Inflammatory macrophage (primary cell): ENCODE measurements around the gene PTPRR.
"Not testable (repeated sequence)": the region's sequence is repeated elsewhere in the genome, so short reads cannot be mapped to it uniquely, and the experiment has no call there.

Experiments used
- DNase-seq, 2 donors: peaks; one replicate each; pipeline ENCODE4 v3.0.0-alpha.2; 2020 to 2022

The PTPRR gene

GRCh38 chr12:70838127-70838526 is 82.4 kb downstream of the PTPRR start:
- no peak for DNase-seq

DNA sequence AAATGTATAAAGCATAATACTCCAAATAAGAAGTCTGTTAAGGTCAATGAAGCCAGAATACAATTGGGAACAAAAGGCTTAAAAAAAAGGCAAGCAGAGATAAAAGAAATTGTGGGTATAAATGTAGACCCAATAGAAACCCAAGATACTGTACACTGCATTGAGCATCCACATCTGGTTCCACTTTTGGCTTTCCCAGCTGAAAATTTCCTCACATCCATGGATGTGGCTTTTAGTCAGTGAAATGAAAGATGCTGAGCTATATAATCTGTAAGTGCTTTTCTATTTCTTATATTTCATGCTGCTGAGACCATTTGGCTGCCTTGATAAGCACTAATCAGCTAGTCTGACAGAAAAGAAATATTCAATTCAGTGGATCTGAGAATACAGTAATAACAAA is 83.5 kb downstream of the PTPRR start:
- DNase-seq: no peak

GRCh38 chr12:70835948-70836347 is 84.6 kb downstream of the PTPRR start:
- no peak for DNase-seq

DNA sequence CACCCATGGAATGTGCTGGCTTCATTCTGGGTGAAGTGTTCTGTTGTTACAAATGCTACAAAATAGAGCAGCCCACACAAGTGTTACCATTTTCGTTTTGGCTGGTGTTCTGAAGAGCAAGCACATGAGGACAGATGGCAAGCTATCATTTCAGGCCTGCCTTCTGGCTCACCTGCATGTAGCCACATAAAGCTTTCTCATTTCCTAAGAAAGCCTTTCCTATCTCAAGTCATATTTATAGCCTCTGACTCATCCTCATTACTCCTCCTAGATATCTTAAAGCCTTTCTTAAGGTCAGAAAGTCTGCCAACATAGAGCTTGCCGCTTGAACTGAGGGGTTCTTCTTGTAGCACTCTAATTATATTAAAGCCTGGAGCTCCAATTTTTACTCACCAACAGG is 89.0 kb downstream of the PTPRR start:
- DNase-seq: no peak

GRCh38 chr12:70830221-70831061 is 90.1 kb downstream of the PTPRR start:
- DNase-seq: no peak

- no peak for DNase-seq
Measured at GRCh38 chr12:70829070-70829469, 91.5 kb downstream of the PTPRR start.

GRCh38 chr12:70828351-70828750 is 92.2 kb downstream of the PTPRR start:
- no peak for DNase-seq

GRCh38 chr12:70826156-70826555 is 94.4 kb downstream of the PTPRR start:
- DNase-seq: no peak

- no peak for DNase-seq
Measured at GRCh38 chr12:70824511-70824910, 96.0 kb downstream of the PTPRR start.

- DNase-seq: no peak
Measured at GRCh38 chr12:70823182-70823976, 97.2 kb downstream of the PTPRR start.

- DNase-seq: no peak
Measured at GRCh38 chr12:70822412-70822811, 98.1 kb downstream of the PTPRR start.

DNA sequence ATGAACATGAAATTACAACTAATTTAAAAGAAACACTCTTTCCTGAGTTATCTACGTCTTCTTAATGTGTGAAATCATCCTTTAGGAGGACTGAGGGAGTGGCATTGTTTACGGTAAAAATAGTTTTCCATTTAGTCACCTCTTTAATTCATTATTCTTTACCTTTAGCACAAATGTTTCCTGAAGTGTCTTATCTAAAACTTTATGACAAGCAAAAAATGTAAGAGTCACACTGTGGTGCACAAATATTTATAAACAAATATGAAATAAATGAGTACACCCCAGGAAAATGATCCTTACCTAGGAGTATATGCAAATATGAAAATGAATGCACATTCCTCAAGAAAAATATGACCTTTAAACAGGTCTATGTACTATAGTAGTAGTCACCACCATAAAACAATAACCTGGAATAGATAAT is 104.6 kb downstream of the PTPRR start:
- DNase-seq: no peak

DNA sequence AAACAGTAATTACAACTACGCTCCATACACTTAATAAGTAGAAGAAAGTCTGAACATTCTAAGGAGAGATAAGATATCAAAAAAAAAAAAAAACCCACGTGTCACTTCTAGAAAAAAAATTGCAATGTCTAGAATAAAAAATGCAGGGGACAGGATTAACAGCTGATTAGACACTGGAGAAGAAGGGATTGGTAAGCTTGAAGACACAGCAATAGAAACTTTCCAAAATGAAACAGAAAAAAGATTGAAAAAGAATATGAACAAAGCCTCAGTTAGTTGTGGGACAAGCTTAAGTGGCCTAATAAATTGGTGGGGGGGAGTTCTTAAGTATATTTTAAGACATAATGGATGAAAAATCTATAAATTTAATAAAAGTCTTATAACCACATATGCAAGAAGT is 105.5 kb downstream of the PTPRR start:
- no peak for DNase-seq

DNA sequence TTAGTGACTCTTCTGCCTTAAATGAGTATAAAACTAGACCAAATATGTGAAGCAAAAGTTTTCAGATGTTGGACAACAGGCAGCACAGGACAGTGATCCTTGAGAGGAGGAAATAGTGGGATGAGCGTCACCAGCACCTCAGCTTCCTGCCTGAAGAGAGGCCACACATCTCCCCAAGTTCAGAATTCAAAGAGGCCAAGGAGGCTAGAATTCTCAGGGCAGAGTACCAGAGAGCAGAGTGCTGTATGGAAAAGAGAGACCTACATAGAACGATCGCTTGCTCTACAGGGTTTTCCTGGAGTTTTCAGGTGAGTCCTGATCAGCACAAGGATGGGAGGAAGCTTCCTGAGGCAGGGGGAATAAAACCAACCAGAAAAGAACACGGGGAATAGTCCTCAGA is 107.0 kb downstream of the PTPRR start:
- no peak for DNase-seq

- no peak for DNase-seq
Measured at GRCh38 chr12:70812136-70812535, 108.4 kb downstream of the PTPRR start.

DNA sequence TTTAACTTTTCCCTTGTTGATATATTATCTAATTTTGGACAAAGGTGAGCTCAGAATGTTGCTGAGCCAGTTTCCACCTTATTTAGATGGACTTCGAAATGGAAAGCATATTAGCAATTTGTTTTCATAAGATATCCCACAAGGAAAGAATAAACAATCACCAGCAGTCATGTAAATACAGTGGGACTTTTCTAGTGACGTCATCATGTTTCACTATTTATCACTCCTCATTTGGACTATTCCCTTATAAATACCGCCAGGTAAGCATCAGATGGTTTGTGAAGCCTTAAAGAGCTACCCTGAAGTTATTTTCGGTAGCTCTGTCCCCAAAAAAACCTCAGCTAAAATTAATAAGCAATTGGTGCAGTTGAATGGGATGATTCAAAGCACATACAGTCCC is 110.7 kb downstream of the PTPRR start:
- DNase-seq: no peak

DNA sequence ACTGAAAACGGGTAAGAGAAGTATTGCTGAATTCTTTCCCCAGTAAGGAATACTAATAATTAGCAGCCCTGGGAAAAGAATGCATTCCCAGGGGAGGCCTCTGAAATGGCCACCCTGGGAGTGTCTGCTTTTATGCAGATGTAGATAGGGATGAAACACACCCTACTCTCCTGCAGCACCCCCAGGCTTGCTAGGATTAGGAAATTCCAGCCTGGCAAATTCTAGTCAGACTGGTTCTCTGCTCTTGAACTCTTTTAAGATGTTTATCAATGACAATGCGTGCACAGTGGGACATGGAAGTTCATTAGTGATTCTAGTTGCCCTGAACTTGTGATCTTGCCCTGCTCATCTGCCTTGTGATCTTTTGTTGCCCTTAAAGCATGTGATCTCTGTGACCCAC is 112.5 kb downstream of the PTPRR start:
- DNase-seq: not testable (repeated sequence)

DNA sequence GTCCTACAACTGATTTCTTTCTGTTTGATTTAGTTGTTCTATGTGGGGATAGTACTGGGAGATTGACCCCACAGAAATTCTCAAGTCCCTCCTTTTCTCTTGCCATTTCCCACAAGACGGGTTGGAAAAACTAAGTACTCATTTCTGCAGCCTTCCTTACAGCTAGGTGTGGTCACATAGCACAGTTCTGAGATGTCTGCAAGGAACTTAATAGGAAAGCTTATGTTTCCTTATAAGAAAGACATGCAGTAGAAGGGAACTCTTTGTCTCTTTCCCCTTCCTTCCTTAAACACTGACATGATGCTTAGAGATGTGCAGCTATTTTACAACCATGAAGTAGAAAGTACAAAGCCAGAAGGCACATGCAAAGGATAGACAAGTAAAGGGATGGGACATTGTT is 113.7 kb downstream of the PTPRR start:
- DNase-seq: no peak

DNA sequence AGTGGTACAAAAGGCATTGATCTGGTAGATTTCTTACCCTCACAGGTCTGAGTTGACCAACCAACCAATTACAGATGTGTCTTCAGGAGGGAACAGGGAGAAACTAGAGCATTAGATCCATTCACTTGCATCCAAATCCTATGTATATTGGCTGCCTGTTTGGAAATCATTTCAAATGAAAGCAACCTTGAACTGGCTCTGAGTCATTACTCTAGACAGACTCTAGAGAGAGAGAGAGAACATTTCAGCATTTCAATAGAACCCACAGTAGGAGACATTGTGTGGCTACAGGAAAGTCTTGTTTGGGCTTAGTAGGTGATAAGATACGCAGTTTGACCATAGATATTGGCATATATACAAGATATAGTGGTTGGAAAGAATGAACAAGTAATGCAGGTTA is 114.5 kb downstream of the PTPRR start:
- no peak for DNase-seq

DNA sequence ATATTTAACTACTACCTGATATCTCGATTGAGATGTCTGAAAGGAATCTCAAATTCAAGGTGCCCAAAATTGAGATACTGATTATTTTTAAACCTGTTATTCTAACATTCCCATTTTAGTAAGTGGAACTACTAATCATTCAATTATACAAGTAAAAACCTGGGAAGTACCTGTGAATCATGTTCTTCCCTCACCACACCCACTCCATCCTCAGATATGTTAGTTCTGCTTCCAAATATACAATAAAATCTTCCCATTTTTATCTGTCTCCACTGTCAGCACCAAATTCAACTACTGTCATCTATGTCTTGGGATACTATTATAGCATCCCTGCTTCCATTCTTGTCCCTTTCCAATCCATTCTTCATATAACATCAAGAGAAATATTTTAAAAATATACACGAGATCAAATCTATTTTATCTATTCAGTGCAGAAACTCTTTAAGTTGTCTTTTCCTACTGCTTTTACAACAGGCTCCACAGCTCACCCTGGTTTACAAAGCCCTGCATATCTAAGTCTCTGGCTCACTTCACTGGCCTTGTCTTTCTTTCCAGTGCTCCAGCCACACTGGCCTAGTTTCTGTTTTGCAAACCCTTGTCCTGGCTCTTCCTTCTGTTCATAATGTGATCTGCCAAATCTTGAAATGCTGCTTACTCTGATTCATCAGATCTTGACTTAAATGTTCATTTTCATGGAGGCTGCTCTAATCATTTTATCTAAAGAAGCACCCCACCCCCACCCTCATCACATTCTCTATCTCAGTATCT is 122.3 kb downstream of the PTPRR start:
- no peak for DNase-seq

DNA sequence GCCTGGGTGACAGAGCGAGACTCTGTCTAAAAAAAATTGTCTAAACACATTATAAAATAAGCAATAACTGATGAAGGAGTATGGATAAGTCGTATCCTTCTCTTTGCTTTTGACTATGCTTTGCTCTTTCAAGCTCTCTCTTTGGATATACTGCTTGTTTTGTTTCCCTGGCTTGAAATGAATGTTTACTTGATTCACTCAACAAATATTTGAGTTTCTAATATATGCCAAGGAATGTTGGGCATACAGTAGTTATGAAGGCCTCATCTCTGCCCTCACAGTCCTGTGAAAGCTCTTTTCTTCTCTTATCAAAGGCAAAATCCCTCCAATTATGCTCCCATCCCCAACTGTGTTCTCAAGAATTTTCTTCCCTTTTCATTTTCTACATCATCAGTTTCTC is 123.5 kb downstream of the PTPRR start:
- DNase-seq: no peak

GRCh38 chr12:70795608-70796007 is 124.9 kb downstream of the PTPRR start:
- DNase-seq: no peak

- DNase-seq: no peak
Measured at GRCh38 chr12:70794131-70794530, 126.4 kb downstream of the PTPRR start.
